Activated CD4-positive, alpha-beta T cell treated with anti-CD3 and anti-CD28 coated beads, Interleukin-2, amount 50 U/mL, for 4 hours (primary cell): ENCODE measurements around the gene CSPG4.
A peak's percentile ranks its signal among the peaks of the same experiment; 100 is the strongest.
"Not testable (repeated sequence)": the region's sequence is repeated elsewhere in the genome, so short reads cannot be mapped to it uniquely, and the experiment has no call there.

ENCODE experiments used
- DNase-seq, 2 experiments: peaks; one replicate each; pipeline ENCODE4 v3.0.0-alpha.2; 2020

Gene CSPG4

GRCh38 chr15:75646112-75646943 lies 66.3 kb downstream of the CSPG4 start:
- no peak for DNase-seq

DNA sequence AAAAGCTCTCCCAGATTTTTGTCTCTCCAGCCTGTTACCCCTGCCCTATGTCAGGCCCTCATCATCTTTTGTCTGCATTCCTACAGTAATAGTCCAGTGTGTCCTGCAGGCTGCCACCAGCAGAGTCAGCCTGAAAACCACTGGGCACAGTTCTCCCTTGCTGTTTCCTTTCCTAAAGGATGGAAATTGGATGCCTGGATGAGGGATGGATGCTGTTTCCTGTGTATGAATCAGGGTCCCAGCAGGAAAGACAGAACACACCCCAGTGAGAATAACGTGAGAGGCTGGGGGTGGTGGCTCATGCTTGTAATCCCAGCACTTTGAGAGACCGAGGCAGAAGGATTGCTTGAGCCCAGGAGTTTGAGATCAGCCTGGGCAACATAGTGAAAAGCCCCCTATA lies 68.3 kb downstream of the CSPG4 start:
- DNase-seq, result no peak

DNA sequence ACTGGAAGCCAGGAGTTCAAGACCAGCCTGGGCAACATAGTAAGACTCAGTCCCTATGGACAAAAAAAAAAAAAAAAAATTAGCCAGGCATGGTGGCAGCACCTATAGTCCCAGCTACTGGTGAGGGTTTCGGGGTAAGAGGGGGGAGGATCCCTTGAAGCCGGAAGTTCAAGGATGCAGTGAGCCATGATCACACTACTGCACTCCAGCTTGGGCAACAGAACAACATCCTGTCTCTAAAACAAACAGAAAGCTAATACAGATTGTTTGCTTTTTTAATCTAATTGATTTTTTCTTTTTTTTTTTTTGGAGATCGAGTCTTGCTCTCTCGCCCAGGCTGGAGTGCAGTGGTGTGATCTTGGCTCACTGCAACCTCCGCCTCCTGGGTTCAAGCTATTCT lies 71.0 kb downstream of the CSPG4 start:
- no peak for DNase-seq

- DNase-seq, result no peak
Observed at GRCh38 chr15:75641179-75641503, 71.5 kb downstream of the CSPG4 start.

DNA sequence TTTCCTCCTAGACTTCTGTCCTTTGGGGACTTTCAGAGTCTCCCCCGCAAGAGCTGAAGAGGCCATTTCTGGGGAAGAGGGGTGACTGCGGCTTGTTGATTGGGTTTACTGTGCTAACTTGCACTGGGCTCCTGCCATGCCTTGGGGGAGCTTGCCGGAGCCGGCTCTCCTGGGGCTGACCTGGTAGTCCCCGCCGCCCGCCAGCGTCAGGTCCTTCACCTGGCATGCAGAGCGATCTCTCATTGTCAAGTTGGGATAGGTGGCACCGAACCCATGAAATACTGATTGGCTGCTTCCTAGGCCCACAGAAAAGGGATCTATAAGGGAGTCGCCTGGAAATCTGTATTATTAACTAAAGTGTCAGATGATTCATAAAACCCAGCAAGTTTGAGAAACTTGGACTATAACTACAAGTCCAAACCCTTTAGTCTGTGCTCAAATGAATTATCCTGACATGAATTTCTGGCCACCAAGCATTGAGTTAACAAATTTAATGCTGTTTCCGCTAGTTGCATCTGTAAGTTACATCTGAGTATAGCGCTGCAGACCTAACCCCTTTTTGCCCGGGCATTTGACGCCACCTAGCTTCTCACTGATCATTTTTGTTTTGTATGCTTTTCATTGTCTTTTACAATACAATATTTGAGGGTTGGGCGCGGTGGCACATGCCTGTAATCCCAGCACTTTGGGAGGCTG lies 72.0 kb downstream of the CSPG4 start:
- DNase-seq, result peak; percentile 41 to 42

DNA sequence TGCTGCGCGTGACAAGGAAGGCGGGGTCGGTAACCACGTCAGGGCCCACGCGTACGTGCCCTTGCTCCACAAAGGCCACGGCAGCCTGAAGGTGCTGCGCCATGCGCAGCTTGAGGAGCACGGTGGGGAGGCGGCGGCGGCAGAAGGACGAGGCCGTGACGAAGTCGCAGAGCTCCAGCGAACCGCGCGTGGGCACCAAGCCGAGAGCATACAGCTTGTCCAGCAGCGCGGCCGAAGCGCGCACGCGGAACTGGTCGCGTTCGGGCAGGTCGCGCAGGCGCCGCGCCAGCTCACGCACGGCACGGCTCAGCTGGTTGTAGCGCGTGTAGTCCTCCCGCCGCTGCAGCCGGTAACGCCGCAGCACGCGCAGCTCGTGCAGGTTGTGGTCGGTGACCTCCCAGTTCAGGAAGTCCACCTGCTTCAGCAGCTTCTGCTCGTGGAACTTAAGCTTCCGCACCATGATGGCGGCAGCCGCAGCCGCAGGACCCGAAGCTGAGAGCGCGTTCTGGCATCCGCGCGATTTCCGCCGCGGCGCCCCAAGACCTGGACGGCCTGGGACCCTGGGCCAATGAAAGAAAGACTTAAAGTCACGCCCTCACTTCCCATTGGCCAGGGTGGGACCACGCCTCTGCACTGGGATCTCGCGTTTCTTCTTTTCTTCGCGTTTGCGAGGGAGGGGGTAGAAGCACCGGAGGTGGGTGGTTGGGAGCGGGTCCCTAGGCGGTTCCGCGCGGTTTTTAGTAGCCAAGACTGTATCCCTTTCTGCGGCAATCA lies 72.8 kb downstream of the CSPG4 start, which contains the start of gene IMP3:
Gene IMP3, minus strand, starts transcription at position 516 of the 774 bp plus-strand sequence. Its CDS starts 56 bp downstream, at position 460.
- peak; percentile 90 for DNase-seq

- no peak for DNase-seq
Observed at GRCh38 chr15:75639191-75639708, 73.4 kb downstream of the CSPG4 start.

- no peak for DNase-seq
Observed at GRCh38 chr15:75637245-75638009, 75.2 kb downstream of the CSPG4 start.

- DNase-seq, result no peak
Observed at GRCh38 chr15:75636026-75636425, 76.6 kb downstream of the CSPG4 start.

- DNase-seq, result not testable (repeated sequence)
Observed at GRCh38 chr15:75633922-75634321, 78.7 kb downstream of the CSPG4 start.

GRCh38 chr15:75631935-75632334 lies 80.7 kb downstream of the CSPG4 start:
- DNase-seq, result no peak

DNA sequence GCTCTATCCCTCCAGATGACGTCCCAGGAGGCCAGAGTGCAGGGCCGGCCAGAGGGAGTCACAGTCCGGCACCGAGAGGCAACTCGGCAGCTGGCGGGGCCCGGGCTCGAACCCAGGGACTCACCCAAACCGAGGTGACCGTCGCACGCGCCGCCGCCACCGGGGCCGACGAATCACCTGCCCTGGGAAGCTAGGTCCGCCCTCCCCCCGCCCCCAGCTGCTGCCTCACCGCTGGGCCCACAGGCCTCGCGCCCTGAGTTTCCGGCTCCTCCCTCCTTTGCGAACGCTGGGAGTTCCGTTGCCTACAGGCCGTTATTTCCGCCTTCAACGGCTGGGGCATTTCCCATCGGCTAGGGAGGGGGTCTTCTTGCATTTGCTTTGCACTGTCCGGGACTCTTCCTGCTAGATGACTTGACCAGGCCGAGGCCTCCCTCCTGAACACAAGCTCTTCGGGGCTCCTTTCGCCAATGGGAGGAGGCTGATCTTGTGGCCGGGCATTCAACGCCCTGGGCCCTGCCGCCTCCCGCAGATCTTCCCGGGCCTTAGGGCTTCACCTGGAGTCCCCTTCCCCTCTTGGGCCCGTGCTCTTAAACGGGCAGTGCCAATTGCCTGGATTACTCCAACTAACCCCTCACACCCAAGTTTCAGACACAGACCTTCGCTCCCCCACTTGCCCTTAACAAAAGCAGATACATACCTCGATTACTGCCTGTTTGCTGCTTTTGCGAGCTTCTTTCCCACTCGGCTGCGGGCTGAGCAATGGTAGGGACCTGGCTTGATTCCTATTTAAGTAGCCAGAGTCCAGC lies 86.9 kb downstream of the CSPG4 start, which contains the start of gene SNUPN:
Gene SNUPN, minus strand, starts transcription at position 184 of the 806 bp plus-strand sequence. CDS start 4,674 bp downstream, outside the sequence.
- peak; percentile 93 for DNase-seq
